B cell (primary cell): Measurements from ENCODE around the gene TDRD15. TPM values are rescaled to one million over a fixed set of nuclear protein-coding genes. Genes with fewer than 3 reads are reported as not detected.

Experiments
- ATAC-seq: fragments of 200-7000 bp; cut with Tn5 transposase; one replicate; pipeline ENCODE4 v1.10.0; 2021; ENCODE audit warnings: low read depth, mild to moderate bottlenecking, moderate number of reproducible peaks, moderate library complexity
- CTCF ChIA-PET: fragments of 350-600 bp; sonication (Branson Sonifier 250); formaldehyde crosslinking; loops from one replicate; lab custom pipeline; 2021; ENCODE audit warnings: antibody characterized with exemption, inconsistent platforms; lab: Charles Lee
- POLR2A ChIA-PET: fragments of 350-600 bp; sonication (Branson Sonifier 250); formaldehyde crosslinking; loops from one replicate; lab custom pipeline; 2021; ENCODE audit warnings: antibody characterized with exemption; lab: Charles Lee
- DNase-seq: peaks from one replicate; pipeline ENCODE4 v3.0.0; 2013
- H2AFZ ChIP-seq: 2 replicates; pipeline ENCODE4 v1.6.1; 2012; ENCODE audit warnings: mild to moderate bottlenecking, low read depth, low read length; ENCODE audit not compliant: insufficient read depth, poor library complexity, severe bottlenecking
- H3K27ac ChIP-seq, 2 donors: 1 replicate in 1 of 2; 2 replicates in 1 of 2; pipeline ENCODE4 v1.5.1; 2012 to 2013; ENCODE audit warnings: low read length in 2 of 2, mild to moderate bottlenecking in 2 of 2, moderate library complexity in 1 of 2
- H3K27me3 ChIP-seq, 4 experiments: fragments of 200-600 bp in 1 of 4; sonication (generic) in 1 of 4; replicated peaks in 1 of 4; 1 replicate in 2 of 4; 2 replicates in 2 of 4; pipeline versions ENCODE4 v1.6.1 to v1.7.0; 2013 to 2016; ENCODE audit warnings: low read length in 3 of 4, mild to moderate bottlenecking in 2 of 4, mixed read lengths in 1 of 4, moderate library complexity in 1 of 4; ENCODE audit not compliant: insufficient read depth in 4 of 4, control insufficient read depth in 3 of 4; ENCODE audit errors: control extremely low read depth in 1 of 4
- H3K36me3 ChIP-seq, 2 experiments: replicated peaks in 1 of 2; 1 replicate in 1 of 2; 2 replicates in 1 of 2; pipeline versions ENCODE4 v1.6.1 to v1.7.1; 2013; ENCODE audit warnings: low read length in 1 of 2; ENCODE audit not compliant: insufficient read depth in 2 of 2, control insufficient read depth in 1 of 2; ENCODE audit errors: control extremely low read depth in 1 of 2, extremely low read depth in 1 of 2
- H3K4me1 ChIP-seq, 2 donors: fragments of 200-600 bp in 1 of 2; sonication (generic) in 1 of 2; 1 replicate in 1 of 2; 2 replicates in 1 of 2; pipeline versions ENCODE4 v1.5.1 to v1.6.1; 2013 to 2017; ENCODE audit warnings: low read length in 2 of 2; ENCODE audit not compliant: control insufficient read depth in 2 of 2, insufficient read depth in 2 of 2
- H3K4me2 ChIP-seq: replicated peaks from 2 replicates; pipeline ENCODE3; 2012; ENCODE audit warnings: mild to moderate bottlenecking, low read depth, low read length; ENCODE audit not compliant: poor library complexity, severe bottlenecking
- H3K4me3 ChIP-seq, 5 experiments: fragments of 200-600 bp in 1 of 5; sonication (generic) in 1 of 5; 1 replicate in 3 of 5; 2 replicates in 2 of 5; pipeline versions ENCODE4 v1.5.1 to v1.7.0; 2011 to 2016; ENCODE audit warnings: low read length in 4 of 5, mild to moderate bottlenecking in 4 of 5, low read depth in 2 of 5, control low read depth in 1 of 5, moderate library complexity in 1 of 5; ENCODE audit not compliant: insufficient read depth in 1 of 5; ENCODE audit errors: control extremely low read depth in 1 of 5, extremely low read depth in 1 of 5
- H3K79me2 ChIP-seq: fragments of 200-600 bp; sonication (generic); one replicate; pipeline ENCODE4 v1.6.0; 2016; ENCODE audit warnings: low read length; ENCODE audit not compliant: control insufficient read depth, insufficient read depth
- H3K9ac ChIP-seq: fragments of 200-600 bp; sonication (generic); 2 replicates; pipeline ENCODE4 v1.6.1; 2017; ENCODE audit warnings: mild to moderate bottlenecking, low read length, moderate library complexity
- H3K9me3 ChIP-seq, 3 donors: one replicate each; pipeline versions ENCODE4 v1.6.1 to v1.7.1; 2013; ENCODE audit warnings: low read length in 2 of 3; ENCODE audit not compliant: control insufficient read depth in 2 of 3, insufficient read depth in 1 of 3; ENCODE audit errors: control extremely low read depth in 1 of 3
- H4K20me1 ChIP-seq: 2 replicates; pipeline ENCODE4 v1.6.0; 2012; ENCODE audit warnings: mild to moderate bottlenecking, low read length; ENCODE audit not compliant: insufficient read depth, control insufficient read depth, poor library complexity, severe bottlenecking
- H3K27ac Mint-ChIP-seq: one replicate; pipeline ENCODE4 v1.8.0; 2021; ENCODE audit warnings: mixed read lengths
- H3K27me3 Mint-ChIP-seq: one replicate; pipeline ENCODE4 v1.8.0; 2021; ENCODE audit warnings: mixed read lengths
- H3K4me1 Mint-ChIP-seq: one replicate; pipeline ENCODE4 v1.8.0; 2021; ENCODE audit warnings: mixed read lengths
- H3K4me3 Mint-ChIP-seq: one replicate; pipeline ENCODE4 v1.8.0; 2021; ENCODE audit warnings: mixed read lengths
- H3K9me3 Mint-ChIP-seq: one replicate; pipeline ENCODE4 v1.8.0; 2022; ENCODE audit warnings: mixed read lengths; ENCODE audit not compliant: insufficient read depth
- EZH2 ChIP-seq: IDR thresholded peaks from 2 replicates; pipeline ENCODE4 v1.6.1; 2012; ENCODE audit warnings: borderline replicate concordance, low read depth, mild to moderate bottlenecking, moderate library complexity, low read length; ENCODE audit not compliant: insufficient read depth, poor library complexity, severe bottlenecking
- whole genome bisulfite sequencing: methylation state at CpG from one replicate; pipeline ENCODE4 v1.1.5; 2013; ENCODE audit warnings: missing lambda C conversion rate; ENCODE audit not compliant: insufficient coverage; 5-methylcytosine and 5-hydroxymethylcytosine counted together
- intact Hi-C: fragments of 100-400 bp; cut with micrococcal nuclease; formaldehyde crosslinking; loops from one replicate; pipeline ENCODE4 v1.10.0; 2022
- polyA plus RNA-seq: library from polyadenylated mRNA; depleted of rRNA; stranded (reverse); fragments of >200 nt; gene quantifications from 2 replicates; pipeline ENCODE4 v1.2.3, GENCODE V29; 2012
- total RNA-seq, 2 donors: library from RNA; stranded (reverse); fragments of 120-200 nt in 1 of 2; gene quantifications; 1 replicate in 1 of 2; 2 replicates in 1 of 2; pipeline versions ENCODE4 v1.2.3 to v1.2.4, GENCODE V29; 2013 to 2022
- TF ChIP-seq, protein P1 (sequence below): fragments of 200-600 bp; IDR thresholded peaks from one replicate; pipeline ENCODE4 v1.8.0; 2022; ENCODE audit warnings: antibody characterized with exemption, mild to moderate bottlenecking

TDRD15 gene
- total and polyA plus RNA-seq, 2 donors (not counting 1 experiment from before 2014, with no cell fraction given) = 0.04 to 1.1 TPM

DNA sequence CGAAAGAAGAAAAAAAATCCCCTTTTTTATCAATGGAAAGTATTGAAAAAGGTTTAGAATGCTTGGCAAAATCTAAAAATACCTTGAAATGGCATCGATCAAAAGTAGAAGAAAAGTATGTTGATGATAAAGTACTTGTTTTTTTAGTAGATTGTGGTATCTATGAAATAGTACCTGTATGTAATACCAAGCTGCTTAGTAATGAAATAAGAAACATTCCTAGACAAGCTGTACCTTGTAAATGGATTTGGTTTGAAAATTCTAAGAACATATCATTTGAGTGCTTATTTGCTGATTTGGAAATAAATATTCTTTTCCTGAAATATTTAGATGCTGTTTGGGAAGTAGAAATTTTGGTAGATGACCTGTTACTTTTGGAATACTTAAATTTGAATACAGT lies 18.4 kb downstream of the TDRD15 start:
- no peak overlapping the region for H3K4me3 Mint-ChIP-seq
- no peak for ATAC-seq
- H3K9me3 Mint-ChIP-seq = no peaks in the 10 kb centered on the region
- H2AFZ ChIP-seq = no peak overlapping the region
- H3K9ac ChIP-seq = no peak overlapping the region
- H3K27me3 ChIP-seq = peaks cover 0 to 3% (median 0%) of the 10 kb centered on the region in 4 experiments
- intact Hi-C loops = no loop called here
- H3K36me3 ChIP-seq = no peaks in the 10 kb centered on the region
- no peak overlapping the region for H3K27ac Mint-ChIP-seq
- no peaks in the 10 kb centered on the region for H3K4me1 ChIP-seq
- no peak for TF ChIP-seq EZH2
- TF ChIP-seq, protein P1, sequence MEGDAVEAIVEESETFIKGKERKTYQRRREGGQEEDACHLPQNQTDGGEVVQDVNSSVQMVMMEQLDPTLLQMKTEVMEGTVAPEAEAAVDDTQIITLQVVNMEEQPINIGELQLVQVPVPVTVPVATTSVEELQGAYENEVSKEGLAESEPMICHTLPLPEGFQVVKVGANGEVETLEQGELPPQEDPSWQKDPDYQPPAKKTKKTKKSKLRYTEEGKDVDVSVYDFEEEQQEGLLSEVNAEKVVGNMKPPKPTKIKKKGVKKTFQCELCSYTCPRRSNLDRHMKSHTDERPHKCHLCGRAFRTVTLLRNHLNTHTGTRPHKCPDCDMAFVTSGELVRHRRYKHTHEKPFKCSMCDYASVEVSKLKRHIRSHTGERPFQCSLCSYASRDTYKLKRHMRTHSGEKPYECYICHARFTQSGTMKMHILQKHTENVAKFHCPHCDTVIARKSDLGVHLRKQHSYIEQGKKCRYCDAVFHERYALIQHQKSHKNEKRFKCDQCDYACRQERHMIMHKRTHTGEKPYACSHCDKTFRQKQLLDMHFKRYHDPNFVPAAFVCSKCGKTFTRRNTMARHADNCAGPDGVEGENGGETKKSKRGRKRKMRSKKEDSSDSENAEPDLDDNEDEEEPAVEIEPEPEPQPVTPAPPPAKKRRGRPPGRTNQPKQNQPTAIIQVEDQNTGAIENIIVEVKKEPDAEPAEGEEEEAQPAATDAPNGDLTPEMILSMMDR = no peak
- ChIA-PET CTCF (no interaction called here), POLR2A (no interaction called here)
- H3K79me2 ChIP-seq = no peaks in the 10 kb centered on the region
- peaks cover 9% of the 10 kb centered on the region for H3K27me3 Mint-ChIP-seq
- DNase-seq = no peak
- no peak overlapping the region for H3K27ac ChIP-seq
- no peak overlapping the region for H3K4me2 ChIP-seq
- no peak overlapping the region for H3K4me3 ChIP-seq
- no peaks in the 10 kb centered on the region for H3K9me3 ChIP-seq
- no CpG with 5 or more reads among the region's 2 CpGs for WGBS
- no peaks in the 10 kb centered on the region for H4K20me1 ChIP-seq
- H3K4me1 Mint-ChIP-seq = no peaks in the 10 kb centered on the region

DNA sequence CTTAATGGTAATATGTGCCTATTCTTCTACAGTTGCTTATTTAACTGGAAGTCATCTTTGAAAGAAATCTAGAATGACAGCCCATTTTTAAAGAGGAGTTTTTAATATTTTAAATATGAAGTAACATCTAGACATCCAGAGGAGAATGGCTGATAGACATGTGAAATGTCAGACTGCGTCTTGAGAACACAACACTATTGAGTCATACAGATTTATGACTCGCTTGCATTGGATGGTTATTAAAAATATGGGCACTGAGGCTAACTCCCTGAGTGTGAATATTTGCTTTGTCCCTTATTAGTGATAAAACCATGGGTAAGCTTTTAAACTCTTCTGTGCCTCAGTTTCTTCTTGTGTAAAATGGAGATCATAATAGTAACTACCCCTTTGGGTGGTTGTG lies 22.9 kb downstream of the TDRD15 start:
- Histone ChIP-seq H3K27me3 (no peaks in the 10 kb centered on the region), H2AFZ (no peak overlapping the region), H3K27ac (no peak overlapping the region), H3K4me2 (no peak overlapping the region), H3K9ac (no peak overlapping the region), H3K4me3 (no peak overlapping the region), H3K4me1 (no peaks in the 10 kb centered on the region), H4K20me1 (no peaks in the 10 kb centered on the region), H3K9me3 (no peaks in the 10 kb centered on the region), H3K36me3 (no peaks in the 10 kb centered on the region), H3K79me2 (no peaks in the 10 kb centered on the region)
- H3K9me3 Mint-ChIP-seq = no peaks in the 10 kb centered on the region
- no peaks in the 10 kb centered on the region for H3K4me1 Mint-ChIP-seq
- ChIA-PET CTCF (no interaction called here), POLR2A (no interaction called here)
- no peak overlapping the region for H3K27ac Mint-ChIP-seq
- ATAC-seq (no peak), DNase-seq (no peak)
- TF ChIP-seq, protein P1 = no peak
- TF ChIP-seq EZH2 = no peak
- H3K27me3 Mint-ChIP-seq = peaks cover 7% of the 10 kb centered on the region
- H3K4me3 Mint-ChIP-seq = no peak overlapping the region
- no CpG with 5 or more reads among the region's 2 CpGs for WGBS
- intact Hi-C loops = no loop called here
